Stimulated activated CD4-positive, alpha-beta T cell treated with anti-CD3 and anti-CD28 coated beads, Interleukin-12 subunit alpha, Interleukin-12 subunit beta, amount 100 ng/mL, for 48 hours (primary cell): ENCODE measurements around the gene PLEKHM3.

Source experiments
- DNase-seq, 3 donors: peaks; one replicate each; pipeline ENCODE4 v3.0.0-alpha.2; 2020; ENCODE audit warnings: low read depth in 2 of 3, low spot score in 1 of 3

PLEKHM3 gene, protein sequence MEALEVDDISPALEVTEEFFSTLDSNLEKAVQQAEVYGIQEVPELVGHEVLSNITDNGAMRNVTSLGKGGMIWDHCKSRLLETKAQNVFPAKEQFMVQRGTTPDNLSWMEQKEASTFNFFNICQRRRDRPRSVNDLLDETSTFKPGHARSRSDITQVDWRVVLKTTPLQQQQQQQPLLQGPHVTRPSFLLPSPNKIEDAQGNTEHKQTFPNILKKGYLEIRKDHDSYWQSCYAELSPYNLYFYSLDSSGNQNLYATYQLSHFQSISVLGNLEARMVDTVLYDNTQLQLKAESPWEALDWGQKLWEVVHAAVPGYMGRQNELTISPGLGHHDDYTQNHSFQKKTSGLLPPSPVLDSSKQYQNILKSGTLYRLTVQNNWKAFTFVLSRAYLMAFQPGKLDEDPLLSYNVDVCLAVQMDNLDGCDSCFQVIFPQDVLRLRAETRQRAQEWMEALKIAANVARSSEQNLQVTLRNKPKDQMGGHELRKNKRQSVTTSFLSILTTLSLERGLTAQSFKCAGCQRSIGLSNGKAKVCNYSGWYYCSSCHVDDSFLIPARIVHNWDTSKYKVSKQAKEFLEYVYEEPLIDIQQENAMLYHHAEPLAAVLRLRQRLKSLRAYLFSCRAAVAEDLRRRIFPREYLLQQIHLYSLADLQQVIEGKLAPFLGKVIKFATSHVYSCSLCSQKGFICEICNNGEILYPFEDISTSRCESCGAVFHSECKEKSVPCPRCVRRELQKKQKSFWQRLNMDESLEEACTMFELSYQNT

DNA sequence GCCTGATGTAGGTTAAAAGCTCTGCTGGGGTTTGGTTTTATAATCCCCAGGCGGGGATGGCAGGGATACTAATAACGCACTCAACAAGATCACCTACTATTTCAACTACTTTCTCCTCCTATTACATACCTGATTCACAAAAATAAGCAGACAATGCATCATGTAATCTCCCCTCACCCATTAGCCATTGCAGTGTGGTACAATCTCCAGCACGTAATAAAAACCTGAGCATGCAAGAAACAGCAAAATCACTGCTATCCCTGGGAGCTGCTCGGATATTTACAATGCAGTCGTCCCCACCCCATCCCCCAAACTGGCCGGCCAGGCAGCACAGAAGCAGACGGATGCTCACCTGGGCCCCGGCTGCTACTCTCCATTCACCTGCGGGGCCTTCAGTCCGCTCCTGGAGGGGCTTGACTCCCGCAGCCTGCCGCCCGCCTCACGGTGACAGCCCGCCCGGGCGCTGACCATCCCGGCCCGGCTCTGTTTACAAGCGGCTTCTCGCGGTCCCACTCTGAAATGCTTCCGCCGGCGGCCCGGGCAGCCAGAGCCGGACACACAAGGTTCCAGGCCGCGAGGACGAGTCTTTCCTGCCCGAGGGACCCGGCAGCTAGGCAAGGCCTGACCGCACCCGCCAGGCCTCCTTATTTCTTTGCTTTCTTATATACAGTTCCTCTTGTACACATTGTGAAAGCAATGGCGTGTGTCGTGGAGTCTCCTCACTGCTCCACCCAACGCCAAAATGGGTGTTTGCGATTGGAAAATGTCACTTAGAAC lies at the start of gene PLEKHM3:
TSS of gene PLEKHM3 (minus strand) at position 491 of the 777 bp plus-strand sequence. CDS start 23,888 bp downstream, outside the sequence.
- DNase-seq: peak; percentile 75 to 80 (median 76)

DNA sequence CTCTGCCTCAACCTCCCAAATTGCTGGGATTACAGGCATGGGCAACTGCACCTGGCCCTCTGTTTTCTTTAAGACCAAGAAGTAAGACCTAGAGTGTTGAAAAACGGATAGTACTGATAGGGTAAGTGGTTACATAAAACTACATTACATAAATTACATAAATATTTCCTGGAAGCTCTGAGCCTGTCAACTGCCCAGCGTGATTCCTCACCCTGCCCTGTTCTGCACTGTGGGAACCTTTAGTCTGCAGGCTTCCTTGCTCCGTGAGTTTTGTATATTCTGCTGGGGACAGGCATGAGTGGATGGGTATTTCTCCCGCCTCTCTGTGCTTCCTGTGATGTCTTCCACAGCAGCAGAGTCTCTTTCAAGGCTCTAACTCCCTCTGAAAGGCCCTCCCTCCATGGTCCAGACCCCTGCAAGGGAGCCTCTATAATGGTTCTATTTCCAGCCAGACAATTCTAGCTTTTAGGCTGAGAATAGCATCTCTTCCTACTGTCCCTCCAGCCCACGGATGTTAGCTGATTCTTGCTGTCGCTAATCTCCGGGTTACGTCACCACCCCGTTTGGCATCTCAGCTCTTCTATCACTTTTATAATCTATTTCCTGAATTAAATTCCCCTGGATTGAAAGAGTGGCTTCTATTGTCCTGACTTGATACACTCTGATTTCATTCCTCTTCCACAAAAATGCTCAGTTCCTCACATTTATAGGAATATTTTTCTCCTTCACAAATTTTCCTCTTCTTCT lies 49.5 kb upstream of the PLEKHM3 start:
- no peak for DNase-seq

DNA sequence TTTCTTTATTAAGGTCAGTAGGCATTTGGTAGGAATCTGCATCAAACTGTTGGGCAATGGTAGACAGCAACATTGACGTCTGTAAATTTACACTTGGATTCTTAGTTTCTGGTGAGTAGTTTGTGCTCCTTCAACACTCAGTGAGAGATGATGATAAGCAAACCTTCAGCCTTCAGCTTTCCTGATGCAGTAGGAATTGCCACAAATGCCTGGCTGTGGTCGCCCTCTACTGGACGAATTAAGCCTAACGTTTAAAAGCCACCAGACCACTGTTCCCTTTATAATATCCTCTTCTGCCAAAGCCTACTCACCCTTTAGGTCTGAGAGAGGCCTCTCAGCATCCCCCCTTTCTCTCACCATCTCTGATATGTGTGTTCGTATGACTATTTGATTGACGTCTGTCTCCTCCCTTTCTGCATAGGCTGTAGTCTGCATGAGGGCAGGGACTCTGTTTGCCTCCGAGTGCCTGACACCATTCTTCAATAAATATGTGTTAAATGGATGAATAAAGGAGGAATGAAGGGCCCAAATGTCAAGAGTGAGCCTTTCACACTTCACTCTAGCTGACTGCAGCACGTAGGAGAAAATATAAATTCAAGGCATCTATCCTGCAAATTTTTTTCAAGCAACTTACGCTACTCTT lies 47.0 kb upstream of the PLEKHM3 start:
- DNase-seq: peak; percentile 24 to 64 (median 29)

DNA sequence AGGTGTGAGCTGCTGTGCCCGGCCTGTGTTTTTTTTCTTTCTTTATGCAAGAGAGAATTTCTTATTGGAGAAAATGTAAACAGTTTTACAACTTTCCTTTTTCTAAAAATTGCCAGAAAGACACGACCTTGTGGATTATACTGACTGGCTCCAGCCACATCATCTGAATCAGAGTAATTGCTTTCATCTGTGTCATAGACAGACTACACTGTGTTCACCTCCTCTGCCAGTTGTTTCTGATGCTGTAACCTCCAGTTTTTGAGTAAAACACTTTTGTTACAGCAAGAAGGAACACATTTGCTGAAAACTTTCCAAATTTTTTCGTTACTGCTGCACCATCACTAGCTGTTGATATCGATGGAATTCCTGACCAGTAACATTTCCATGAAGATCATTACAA lies 43.9 kb upstream of the PLEKHM3 start:
- no peak for DNase-seq

DNA sequence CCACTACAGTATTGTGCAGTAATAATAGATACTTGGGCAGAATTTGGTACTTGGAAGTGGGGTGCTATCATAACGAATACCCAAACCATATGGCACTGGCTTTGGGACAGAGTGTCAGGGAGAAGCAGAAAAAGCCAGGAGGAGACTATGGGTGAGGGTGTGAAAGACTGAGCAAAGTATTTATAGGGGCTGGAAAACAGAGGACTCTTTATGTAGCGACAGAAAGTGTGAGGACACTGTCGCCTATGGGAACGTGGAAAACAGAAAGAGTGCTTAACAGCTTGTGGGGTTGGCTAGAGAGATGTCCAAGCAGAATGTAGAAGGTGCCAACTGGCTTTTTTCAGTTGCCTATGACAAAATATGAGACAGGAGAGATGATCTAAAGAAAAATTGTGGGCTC lies 40.7 kb upstream of the PLEKHM3 start:
- DNase-seq: no peak

DNA sequence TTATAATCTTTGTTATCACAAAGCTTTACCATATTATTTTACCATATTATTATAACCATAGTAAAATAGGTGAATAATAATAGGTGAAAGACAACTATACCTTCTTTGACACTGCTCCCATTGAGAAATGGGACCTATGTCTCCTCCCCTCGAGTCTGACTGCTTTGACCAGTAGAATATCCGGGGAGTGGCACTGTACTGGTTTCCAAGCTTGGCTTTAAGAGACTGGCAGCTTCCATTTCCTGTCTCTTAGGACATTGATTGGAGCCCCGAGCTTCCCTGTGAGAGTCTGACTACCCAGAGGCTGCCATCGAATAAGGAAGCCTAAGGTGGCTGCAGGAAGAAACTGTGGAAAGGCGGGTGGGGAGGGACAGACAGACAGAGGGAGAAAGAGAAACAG lies 40.1 kb upstream of the PLEKHM3 start:
- DNase-seq: no peak

DNA sequence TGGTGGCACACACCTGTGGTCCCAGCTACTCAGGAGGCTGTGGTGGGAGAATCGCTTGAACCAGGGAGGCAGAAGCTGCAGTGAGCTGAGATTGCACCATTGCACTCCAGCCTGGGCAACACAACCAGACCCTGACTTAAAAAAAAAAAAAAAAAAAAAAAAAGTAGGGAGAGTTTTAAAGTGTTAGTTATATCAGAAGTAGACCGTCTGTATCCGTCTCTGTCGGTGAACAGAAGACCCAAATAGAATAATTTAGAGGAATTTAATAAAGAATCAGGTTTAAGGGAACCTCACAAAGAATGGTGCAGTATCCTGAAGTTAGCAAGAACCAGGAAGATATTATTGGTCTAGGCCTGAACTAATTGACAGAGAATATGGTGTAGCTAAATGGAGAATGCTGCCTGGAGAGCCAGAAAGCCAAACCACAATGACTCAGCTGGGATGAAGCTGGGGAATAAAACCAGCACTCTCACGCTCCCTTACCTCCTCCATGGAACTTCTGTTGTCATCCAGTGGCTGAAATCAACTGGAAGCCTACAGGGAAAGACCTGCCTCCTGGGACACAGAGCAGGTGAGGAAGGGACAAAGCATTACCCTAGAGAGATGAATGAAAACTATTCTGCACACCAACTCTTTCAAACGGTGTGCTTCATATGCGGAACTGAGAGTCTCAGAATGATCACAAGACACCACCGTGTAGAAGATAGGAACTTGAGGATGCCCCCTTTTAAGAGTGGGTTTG lies 39.1 kb upstream of the PLEKHM3 start:
- no peak for DNase-seq

DNA sequence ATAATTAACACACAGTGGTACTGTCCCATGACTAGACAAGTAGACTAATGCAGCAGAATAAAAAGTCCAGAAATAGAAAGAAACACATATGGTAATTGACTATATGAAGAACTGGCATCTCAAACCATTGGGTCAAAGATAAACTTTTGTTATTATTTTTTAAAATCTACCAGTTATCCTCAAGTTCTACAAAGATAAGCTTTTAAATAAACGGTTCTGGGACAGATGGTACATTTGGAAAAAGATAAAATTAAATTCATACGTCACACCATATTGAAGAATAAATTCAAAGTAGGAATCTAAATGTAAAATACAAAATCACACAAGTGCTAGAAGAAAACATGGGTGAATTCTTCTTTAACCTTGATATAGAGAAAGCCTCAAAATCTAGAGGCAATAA lies 37.6 kb upstream of the PLEKHM3 start:
- DNase-seq: no peak

DNA sequence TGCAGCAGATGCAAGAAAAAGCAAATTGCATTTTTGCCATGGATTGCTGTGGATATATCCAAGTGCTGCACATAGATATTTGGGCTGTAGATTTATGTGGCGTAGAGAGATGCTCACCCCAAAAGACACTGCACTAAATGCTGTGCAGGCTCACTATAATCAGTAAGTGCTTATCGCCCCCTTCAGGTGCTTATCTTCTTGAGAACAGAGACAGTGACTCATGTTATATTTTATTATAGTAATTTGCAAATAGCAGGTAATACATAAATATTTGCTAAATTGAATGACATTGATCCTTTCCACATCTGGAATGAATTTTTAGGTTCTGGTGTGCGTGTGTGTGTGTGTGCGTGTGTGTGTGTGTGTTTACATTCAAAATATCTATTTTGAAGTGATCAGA lies 36.8 kb upstream of the PLEKHM3 start:
- DNase-seq: peak in 1 of 3 donors; percentile 9

DNA sequence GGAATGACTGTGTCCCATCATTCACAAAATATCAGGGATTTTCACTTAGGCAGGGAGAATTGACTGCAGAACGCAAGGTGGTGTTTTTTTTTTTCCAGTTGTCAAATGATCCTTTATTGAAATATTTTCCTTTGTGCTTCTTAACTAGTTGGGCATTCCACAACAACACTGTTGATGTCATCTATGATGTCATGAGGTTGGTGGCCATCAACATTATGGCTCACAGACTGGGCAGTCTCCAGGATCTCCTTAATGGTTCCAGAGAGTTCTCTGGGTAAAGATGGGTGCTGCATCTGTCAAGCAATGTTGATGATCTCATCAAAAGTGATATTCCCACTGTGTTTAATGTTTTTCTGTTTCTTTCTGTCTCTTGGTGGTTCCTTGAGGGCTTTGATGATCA lies 31.8 kb upstream of the PLEKHM3 start:
- DNase-seq: no peak

DNA sequence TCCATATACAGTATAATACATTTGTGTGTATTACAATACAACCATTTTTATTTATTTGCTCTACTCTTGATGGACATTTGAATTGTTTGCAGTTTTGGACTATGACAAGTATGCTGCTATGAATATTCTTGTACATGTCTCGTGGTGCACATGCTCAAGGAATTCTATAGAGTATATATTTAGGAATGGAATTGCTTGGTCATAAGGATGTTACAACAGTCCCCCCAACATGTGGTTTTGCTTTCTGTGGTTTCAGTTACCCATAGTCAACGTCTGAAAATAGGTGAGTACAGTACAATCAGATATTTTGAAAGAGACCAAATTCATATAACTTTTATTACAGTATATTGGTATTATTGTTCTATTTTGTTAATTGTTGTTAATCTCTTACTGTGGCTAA lies 24.1 kb upstream of the PLEKHM3 start:
- DNase-seq: no peak

DNA sequence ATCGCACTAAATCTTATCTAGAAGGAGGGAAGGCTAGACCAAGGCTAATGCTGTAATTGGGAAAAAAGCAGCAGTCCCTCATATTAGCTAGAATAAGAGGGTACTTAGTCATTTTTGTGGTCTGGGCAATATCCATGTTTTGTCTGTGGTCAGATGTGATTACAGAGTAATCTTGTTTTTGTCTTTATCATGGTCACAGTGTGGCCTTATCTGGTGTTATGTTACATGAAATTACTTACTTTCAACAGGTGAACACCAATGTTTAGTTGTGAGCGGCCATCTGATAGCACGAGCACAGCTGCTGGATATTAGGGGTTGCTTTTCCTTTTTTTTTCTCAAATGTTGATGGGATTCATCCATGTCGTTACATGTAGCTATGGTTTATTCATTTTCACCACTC lies 23.7 kb upstream of the PLEKHM3 start:
- DNase-seq: no peak

DNA sequence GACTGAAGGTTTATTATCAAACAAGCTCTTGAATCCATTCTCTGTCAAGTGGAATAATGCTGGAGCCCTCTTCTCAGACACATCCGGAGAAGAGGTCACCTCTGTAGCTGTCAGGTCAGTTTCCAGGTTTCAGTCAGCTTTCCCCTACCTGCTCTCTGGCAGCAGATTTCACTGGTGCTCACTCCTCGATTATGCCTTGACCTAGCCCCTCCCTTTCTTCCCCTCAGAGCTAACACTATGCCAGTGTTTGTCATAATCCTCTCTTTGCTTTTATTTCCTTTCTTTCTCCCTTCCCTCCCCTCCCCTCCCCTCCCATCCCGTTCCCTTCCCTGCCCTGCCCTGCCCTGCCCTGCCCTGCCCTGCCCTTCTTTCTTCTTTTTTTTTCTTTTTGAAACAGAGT lies 22.5 kb upstream of the PLEKHM3 start:
- no peak for DNase-seq

DNA sequence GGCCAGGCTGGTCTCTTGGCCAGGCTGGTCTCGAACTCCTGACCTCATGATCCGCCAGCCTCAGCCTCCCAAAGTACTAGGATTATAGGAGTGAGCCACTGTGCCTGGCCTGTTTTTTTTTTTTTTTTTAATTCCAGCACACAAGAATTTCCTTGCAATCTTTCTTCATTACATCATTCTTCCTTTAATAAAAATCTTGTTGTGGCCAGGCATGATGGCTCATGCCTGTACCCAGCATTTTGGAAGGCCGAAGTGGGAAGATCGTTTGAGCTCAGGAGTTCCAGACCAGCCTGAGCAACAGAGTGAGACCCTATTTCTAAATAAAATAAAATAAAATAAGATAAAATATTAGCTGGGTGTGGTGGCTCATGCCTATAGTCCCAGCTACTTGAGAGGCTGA lies 21.4 kb upstream of the PLEKHM3 start:
- no peak for DNase-seq

DNA sequence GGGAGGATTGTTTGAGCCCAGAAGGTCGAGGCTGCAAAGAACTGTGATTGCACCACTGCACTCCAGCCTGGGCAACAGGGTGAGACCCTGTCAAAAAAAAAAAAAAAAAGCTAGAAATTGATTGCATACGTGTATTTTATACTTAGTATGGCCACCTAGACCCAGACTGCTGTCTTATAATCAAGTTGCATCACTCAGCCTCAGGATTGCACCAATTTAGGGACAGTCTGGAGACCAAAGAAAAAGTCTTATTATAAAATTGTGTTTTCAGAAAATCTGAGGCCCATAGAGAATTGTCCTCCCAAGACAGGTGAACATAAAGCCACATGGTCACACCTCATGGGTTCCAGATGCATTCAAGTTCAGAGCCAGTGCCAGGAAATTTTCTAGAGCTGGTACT lies 17.1 kb upstream of the PLEKHM3 start:
- no peak for DNase-seq

DNA sequence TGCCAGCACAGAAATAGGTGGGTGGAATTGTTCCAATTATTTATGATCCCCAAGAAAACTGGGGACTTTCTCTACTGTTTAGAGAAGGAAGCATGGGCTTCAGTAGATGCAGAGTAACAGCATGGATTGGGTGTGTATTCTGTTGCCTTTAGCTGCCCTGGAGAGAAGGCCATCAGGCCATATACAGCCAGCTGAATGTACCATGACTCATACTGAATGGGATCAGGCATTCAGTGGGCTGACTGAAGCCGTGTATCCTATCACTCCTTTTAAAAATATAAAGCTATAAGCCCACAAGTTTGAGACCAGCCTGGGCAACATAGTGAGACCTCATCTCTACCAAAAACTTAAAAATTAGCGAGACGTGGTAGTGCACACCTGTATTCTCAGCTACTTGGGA lies 16.7 kb upstream of the PLEKHM3 start:
- DNase-seq: no peak

DNA sequence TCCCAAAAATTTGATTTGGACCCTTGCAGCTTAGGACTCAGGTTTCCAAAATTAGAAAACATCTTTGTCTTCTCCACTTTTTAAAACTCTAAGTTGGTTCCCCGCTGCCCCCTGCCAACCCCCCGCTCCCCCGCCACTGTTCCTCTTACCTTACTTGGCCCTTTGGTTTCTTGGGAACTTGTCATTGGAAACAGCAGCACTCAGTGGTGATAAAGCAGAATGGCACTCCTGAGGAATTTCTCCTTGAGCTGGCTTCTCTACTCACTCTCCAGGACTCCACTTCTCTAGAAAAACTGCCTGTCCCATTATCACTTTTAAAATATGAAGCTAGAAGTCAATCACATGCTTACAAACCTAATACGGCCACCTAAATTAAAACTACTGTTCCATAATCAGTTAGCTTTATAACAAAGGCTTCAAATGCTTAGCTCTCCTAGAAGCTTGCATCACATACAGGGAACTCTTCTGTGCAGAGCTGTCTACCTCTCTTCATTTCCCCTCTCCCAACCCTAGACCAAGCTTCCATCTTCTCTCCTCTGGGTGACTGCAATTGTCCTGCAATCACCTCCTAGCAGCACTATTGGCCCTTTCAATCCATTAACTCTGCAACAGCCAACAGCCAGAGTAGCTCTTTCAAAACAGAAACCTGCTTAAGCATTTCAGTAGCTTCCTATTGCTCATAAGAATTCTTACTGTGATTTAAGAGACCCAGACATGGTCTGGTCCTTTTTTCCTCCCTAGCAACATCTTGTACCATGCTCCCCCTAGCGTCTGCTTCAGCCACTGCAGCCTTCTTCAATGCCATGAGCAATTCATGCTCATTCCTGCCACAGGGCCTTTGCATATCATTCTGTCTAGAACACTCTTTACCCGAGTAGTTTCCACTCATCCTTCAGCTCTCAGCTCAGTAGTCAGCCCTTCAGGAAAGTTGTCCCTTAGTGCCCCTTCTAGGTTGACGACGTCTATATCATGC lies 15.2 kb upstream of the PLEKHM3 start:
- DNase-seq: peak; percentile 65 to 80 (median 68)

DNA sequence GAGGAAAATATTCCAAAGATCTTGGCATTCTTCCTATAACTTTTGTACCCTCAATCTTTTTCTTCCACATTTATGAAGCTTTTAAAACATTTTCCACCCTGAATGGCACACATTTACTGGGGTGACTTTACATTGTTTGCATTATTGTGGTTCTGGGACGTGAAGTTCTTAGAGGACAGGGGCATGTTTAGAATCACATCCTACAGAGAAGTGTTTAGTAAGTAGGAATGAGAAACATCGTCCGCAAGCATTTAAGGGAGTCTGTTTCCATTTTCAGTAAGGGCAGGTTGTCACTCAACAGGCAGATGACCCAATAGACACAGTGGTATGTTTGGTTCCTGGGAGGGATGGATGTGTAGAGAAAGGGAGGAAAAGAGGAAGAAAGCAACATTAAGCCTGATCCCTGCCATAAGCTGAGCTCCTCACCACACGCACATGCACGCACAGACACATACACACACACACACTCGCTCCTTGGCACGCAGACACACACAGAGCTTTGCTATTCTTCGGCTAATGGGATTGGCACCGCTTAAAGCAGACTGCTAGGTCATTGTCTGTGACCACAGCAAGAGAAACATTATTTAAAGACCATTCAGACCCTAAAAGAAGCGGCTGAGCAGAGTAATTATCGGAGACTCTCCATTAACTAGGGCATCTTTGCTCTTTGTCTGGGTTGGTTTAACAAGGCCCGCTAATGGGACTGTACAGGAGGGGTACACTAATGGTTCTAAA lies 14.2 kb upstream of the PLEKHM3 start:
- no peak for DNase-seq
